Neuronal stem cell (in vitro differentiated cells): ENCODE data around the gene AP1G1.

ENCODE experiments used
- DNase-seq: peaks from one replicate; pipeline ENCODE4 v3.0.0-alpha.2; 2013; ENCODE audit warnings: low spot score
- H2AFZ ChIP-seq: one replicate; pipeline ENCODE4 v1.6.1; 2013; ENCODE audit warnings: mild to moderate bottlenecking, low read length, inconsistent platforms
- H2AK5ac ChIP-seq: 2 replicates; pipeline ENCODE4 v1.6.1; 2013; ENCODE audit warnings: low read depth, mild to moderate bottlenecking, inconsistent platforms, low read length, moderate library complexity, mixed read lengths
- H2BK120ac ChIP-seq: 2 replicates; pipeline ENCODE4 v1.6.1; 2013; ENCODE audit warnings: low read depth, mild to moderate bottlenecking, inconsistent platforms, low read length, moderate library complexity, mixed read lengths
- H2BK12ac ChIP-seq: one replicate; pipeline ENCODE4 v1.6.1; 2013; ENCODE audit warnings: low read length, inconsistent platforms
- H2BK15ac ChIP-seq: 2 replicates; pipeline ENCODE4 v1.6.1; 2013; ENCODE audit warnings: mild to moderate bottlenecking, low read length, inconsistent platforms, mixed read lengths
- H2BK5ac ChIP-seq: one replicate; pipeline ENCODE4 v1.6.1; 2013; ENCODE audit warnings: inconsistent platforms, mild to moderate bottlenecking, low read length, moderate library complexity
- H3K14ac ChIP-seq: one replicate; pipeline ENCODE4 v1.6.1; 2013; ENCODE audit warnings: low read length, inconsistent platforms
- H3K18ac ChIP-seq: 2 replicates; pipeline ENCODE4 v1.6.1; 2013; ENCODE audit warnings: low read length, inconsistent platforms
- H3K23ac ChIP-seq: 2 replicates; pipeline ENCODE4 v1.6.1; 2013; ENCODE audit warnings: low read depth, mild to moderate bottlenecking, mixed read lengths, low read length, inconsistent platforms; ENCODE audit not compliant: poor library complexity
- H3K27ac ChIP-seq: replicated peaks from 3 replicates; pipeline ENCODE4 v1.5.1; 2013; ENCODE audit warnings: low read length, inconsistent platforms
- H3K27me3 ChIP-seq, 3 experiments: 2 replicates each; pipeline ENCODE4 v1.6.1; 2013; ENCODE audit warnings: low read length in 3 of 3, mild to moderate bottlenecking in 2 of 3, inconsistent platforms in 1 of 3, low read depth in 1 of 3, mixed read lengths in 1 of 3, moderate library complexity in 1 of 3; ENCODE audit not compliant: control insufficient read depth in 3 of 3, insufficient read depth in 3 of 3
- H3K36me3 ChIP-seq, 2 donors: replicated peaks in 1 of 2; 2 replicates each; pipeline ENCODE4 v1.6.1; 2013; ENCODE audit warnings: low read length in 2 of 2; ENCODE audit not compliant: control insufficient read depth in 2 of 2, insufficient read depth in 2 of 2
- H3K4ac ChIP-seq: 2 replicates; pipeline ENCODE4 v1.6.1; 2013; ENCODE audit warnings: inconsistent platforms, mild to moderate bottlenecking, low read length, moderate library complexity
- H3K4me1 ChIP-seq, 2 donors: 1 replicate in 1 of 2; 2 replicates in 1 of 2; pipeline ENCODE4 v1.6.1; 2013; ENCODE audit warnings: low read length in 2 of 2, low read depth in 1 of 2; ENCODE audit not compliant: control insufficient read depth in 2 of 2, insufficient read depth in 1 of 2
- H3K4me2 ChIP-seq: one replicate; pipeline ENCODE4 v1.6.1; 2013; ENCODE audit warnings: mild to moderate bottlenecking, low read length, inconsistent platforms; ENCODE audit not compliant: insufficient read depth, poor library complexity, severe bottlenecking
- H3K4me3 ChIP-seq, 2 donors: 2 replicates each; pipeline ENCODE4 v1.5.1; 2013; ENCODE audit warnings: low read length in 2 of 2, mild to moderate bottlenecking in 2 of 2, inconsistent platforms in 1 of 2, moderate library complexity in 1 of 2
- H3K79me1 ChIP-seq: one replicate; pipeline ENCODE4 v1.6.1; 2013; ENCODE audit warnings: low read depth, mild to moderate bottlenecking, inconsistent platforms, low read length, moderate library complexity
- H3K9ac ChIP-seq: one replicate; pipeline ENCODE4 v1.6.1; 2013; ENCODE audit warnings: mild to moderate bottlenecking, low read depth, low read length, inconsistent platforms; ENCODE audit not compliant: poor library complexity
- H3K9me3 ChIP-seq, 2 donors: replicated peaks in 1 of 2; 2 replicates each; pipeline versions ENCODE3 to v1.6.1; 2013; ENCODE audit warnings: low read length in 2 of 2, mild to moderate bottlenecking in 2 of 2, inconsistent platforms in 1 of 2, low read depth in 1 of 2, mixed read lengths in 1 of 2, moderate library complexity in 1 of 2; ENCODE audit not compliant: control insufficient read depth in 2 of 2, insufficient read depth in 1 of 2
- H4K8ac ChIP-seq: one replicate; pipeline ENCODE4 v1.6.1; 2013; ENCODE audit warnings: low read depth, mild to moderate bottlenecking, inconsistent platforms, low read length, moderate library complexity
- H4K91ac ChIP-seq: one replicate; pipeline ENCODE4 v1.6.1; 2013; ENCODE audit warnings: low read length, low read depth, mild to moderate bottlenecking, inconsistent platforms; ENCODE audit not compliant: poor library complexity
- WGBS, 2 donors: extraction: QIAGEN DNeasy Blood & Tissue Kit; methylation state at CpG; one replicate each; pipeline ENCODE4 v1.1.7; 2013; ENCODE audit warnings: missing lambda C conversion rate in 2 of 2, mixed read lengths in 1 of 2; ENCODE audit not compliant: insufficient read length in 2 of 2, insufficient replicate concordance in 1 of 2; ENCODE audit errors: extremely low coverage in 2 of 2; 5-methylcytosine and 5-hydroxymethylcytosine counted together

The AP1G1 gene

GRCh38 chr16:71712501-71712900, 96.1 kb downstream of the AP1G1 start:
- H4K91ac ChIP-seq, result no peak overlapping the region
- H2BK15ac ChIP-seq, result no peak overlapping the region
- no peak overlapping the region for H3K23ac ChIP-seq
- no CpG with 5 or more reads among the region's 1 CpG for WGBS, 2 donors
- H2AFZ ChIP-seq, result no peak overlapping the region
- no peak overlapping the region for H3K9ac ChIP-seq
- no peak overlapping the region for H2AK5ac ChIP-seq
- H3K9me3 ChIP-seq, result no peaks in the 10 kb centered on the region
- H3K4me3 ChIP-seq, result no peak overlapping the region
- peaks cover 1 to 6% of the 10 kb centered on the region in 2 donors for H3K4me1 ChIP-seq
- no peaks in the 10 kb centered on the region for H3K79me1 ChIP-seq
- H3K4me2 ChIP-seq, result no peak overlapping the region
- no peak overlapping the region for H3K18ac ChIP-seq
- H3K36me3 ChIP-seq, result peaks cover 2 to 50% of the 10 kb centered on the region in 2 donors
- no peak overlapping the region for H3K14ac ChIP-seq
- no peak overlapping the region for H2BK120ac ChIP-seq
- H3K4ac ChIP-seq, result no peak overlapping the region
- no peaks in the 10 kb centered on the region for H3K27me3 ChIP-seq
- no peak overlapping the region for H3K27ac ChIP-seq
- H4K8ac ChIP-seq, result no peak overlapping the region
- H2BK12ac ChIP-seq, result no peak overlapping the region
- DNase-seq, result no peak
- H2BK5ac ChIP-seq, result no peak overlapping the region

GRCh38 chr16:71711789-71712188, 96.8 kb downstream of the AP1G1 start:
- H2AK5ac ChIP-seq, result no peak overlapping the region
- H2BK12ac ChIP-seq, result no peak overlapping the region
- H3K79me1 ChIP-seq, result no peaks in the 10 kb centered on the region
- no peak overlapping the region for H2BK5ac ChIP-seq
- peaks cover 5 to 10% of the 10 kb centered on the region in 2 donors for H3K4me1 ChIP-seq
- H3K4me3 ChIP-seq, result no peak overlapping the region
- H3K27ac ChIP-seq, result no peak overlapping the region
- no peak overlapping the region for H3K18ac ChIP-seq
- H3K9me3 ChIP-seq, result no peaks in the 10 kb centered on the region
- no peak overlapping the region for H3K4me2 ChIP-seq
- H4K91ac ChIP-seq, result no peak overlapping the region
- no peak overlapping the region for H3K23ac ChIP-seq
- no peak overlapping the region for H2AFZ ChIP-seq
- no peak overlapping the region for H2BK15ac ChIP-seq
- no peak for DNase-seq
- no peaks in the 10 kb centered on the region for H3K27me3 ChIP-seq
- no peak overlapping the region for H4K8ac ChIP-seq
- H2BK120ac ChIP-seq, result no peak overlapping the region
- no peak overlapping the region for H3K14ac ChIP-seq
- H3K4ac ChIP-seq, result no peak overlapping the region
- H3K36me3 ChIP-seq, result peaks cover 2 to 50% of the 10 kb centered on the region in 2 donors
- WGBS, 2 donors, result no CpG with 5 or more reads among the region's 3 CpGs
- H3K9ac ChIP-seq, result no peak overlapping the region

- Histone ChIP-seq H3K4me1 (peaks cover 5 to 10% of the 10 kb centered on the region in 2 donors), H3K4me3 (no peak overlapping the region), H3K36me3 (peaks cover under 1 to 44% of the 10 kb centered on the region in 2 donors), H4K8ac (no peak overlapping the region), H4K91ac (no peak overlapping the region), H2AFZ (no peak overlapping the region), H2BK120ac (no peak overlapping the region), H3K27ac (no peak overlapping the region), H2AK5ac (no peak overlapping the region), H3K27me3 (no peaks in the 10 kb centered on the region), H3K4me2 (no peak overlapping the region), H2BK15ac (no peak overlapping the region), H3K9ac (no peak overlapping the region), H3K18ac (no peak overlapping the region), H3K14ac (no peak overlapping the region), H2BK5ac (no peak overlapping the region), H3K23ac (no peak overlapping the region), H3K9me3 (no peaks in the 10 kb centered on the region), H3K79me1 (no peaks in the 10 kb centered on the region), H2BK12ac (no peak overlapping the region), H3K4ac (no peak overlapping the region)
- no peak for DNase-seq
- no CpG with 5 or more reads among the region's 2 CpGs for WGBS, 2 donors
Measured at GRCh38 chr16:71709229-71709781, 99.3 kb downstream of the AP1G1 start.

- H2BK120ac ChIP-seq, result no peak overlapping the region
- no peak overlapping the region for H3K9ac ChIP-seq
- H3K4me3 ChIP-seq, result no peak overlapping the region
- H3K23ac ChIP-seq, result no peak overlapping the region
- H3K79me1 ChIP-seq, result no peaks in the 10 kb centered on the region
- peaks cover 5 to 10% of the 10 kb centered on the region in 2 donors for H3K4me1 ChIP-seq
- H3K27me3 ChIP-seq, result no peaks in the 10 kb centered on the region
- no peak overlapping the region for H2BK12ac ChIP-seq
- no peak overlapping the region for H3K27ac ChIP-seq
- no peak overlapping the region for H3K4ac ChIP-seq
- no peak overlapping the region for H3K18ac ChIP-seq
- DNase-seq, result no peak
- no peak overlapping the region for H3K14ac ChIP-seq
- H2AFZ ChIP-seq, result no peak overlapping the region
- WGBS, 2 donors, result no CpG with 5 or more reads among the region's 2 CpGs
- no peak overlapping the region for H2AK5ac ChIP-seq
- peaks cover 0 to 38% of the 10 kb centered on the region in 2 donors for H3K36me3 ChIP-seq
- no peak overlapping the region for H4K91ac ChIP-seq
- no peak overlapping the region for H4K8ac ChIP-seq
- no peaks in the 10 kb centered on the region for H3K9me3 ChIP-seq
- H2BK15ac ChIP-seq, result no peak overlapping the region
- no peak overlapping the region for H2BK5ac ChIP-seq
- no peak overlapping the region for H3K4me2 ChIP-seq
Measured at GRCh38 chr16:71708696-71709095, 99.9 kb downstream of the AP1G1 start.
